GM12864 (cell line): ENCODE data around the gene ROCK1.

Source experiments
- DNase-seq: peaks from one replicate; pipeline ENCODE4 v3.0.0-alpha.2; 2011; ENCODE audit warnings: low read depth
- H3K4me3 ChIP-seq: 2 replicates; pipeline ENCODE4 v1.5.1; 2011; ENCODE audit warnings: mild to moderate bottlenecking, low read depth, low read length, control low read depth
- CTCF ChIP-seq: IDR thresholded peaks from 2 replicates; pipeline ENCODE4 v1.5.1; 2011; ENCODE audit warnings: low read depth, mild to moderate bottlenecking, moderate library complexity, low read length, control low read depth, inconsistent platforms; ENCODE audit errors: missing control alignments

Gene ROCK1

GRCh38 chr18:21074336-21075323 is 37.0 kb downstream of the ROCK1 start:
- no peak overlapping the region for H3K4me3 ChIP-seq
- DNase-seq = no peak
- no peak for TF ChIP-seq CTCF

GRCh38 chr18:21073180-21073579 is 38.4 kb downstream of the ROCK1 start:
- no peak for DNase-seq
- TF ChIP-seq CTCF = no peak
- H3K4me3 ChIP-seq = no peak overlapping the region

GRCh38 chr18:21071071-21071470 is 40.5 kb downstream of the ROCK1 start:
- H3K4me3 ChIP-seq = no peak overlapping the region
- DNase-seq = no peak
- TF ChIP-seq CTCF = no peak

- no peak overlapping the region for H3K4me3 ChIP-seq
- no peak for DNase-seq
- no peak for TF ChIP-seq CTCF
Observed at GRCh38 chr18:21069468-21069867, 42.1 kb downstream of the ROCK1 start.

- DNase-seq = no peak
- TF ChIP-seq CTCF = no peak
- H3K4me3 ChIP-seq = no peak overlapping the region
Observed at GRCh38 chr18:21064347-21064746, 47.3 kb downstream of the ROCK1 start.

GRCh38 chr18:21063011-21063410 is 48.6 kb downstream of the ROCK1 start:
- DNase-seq = no peak
- no peak for TF ChIP-seq CTCF
- H3K4me3 ChIP-seq = no peak overlapping the region

GRCh38 chr18:21057112-21057511 is 54.5 kb downstream of the ROCK1 start:
- no peak overlapping the region for H3K4me3 ChIP-seq
- DNase-seq = no peak
- TF ChIP-seq CTCF = no peak
